ENCODE data around the gene DDX31.
A peak's percentile ranks its signal among the peaks of the same experiment; 100 is the strongest.

DDX31 gene

DNA sequence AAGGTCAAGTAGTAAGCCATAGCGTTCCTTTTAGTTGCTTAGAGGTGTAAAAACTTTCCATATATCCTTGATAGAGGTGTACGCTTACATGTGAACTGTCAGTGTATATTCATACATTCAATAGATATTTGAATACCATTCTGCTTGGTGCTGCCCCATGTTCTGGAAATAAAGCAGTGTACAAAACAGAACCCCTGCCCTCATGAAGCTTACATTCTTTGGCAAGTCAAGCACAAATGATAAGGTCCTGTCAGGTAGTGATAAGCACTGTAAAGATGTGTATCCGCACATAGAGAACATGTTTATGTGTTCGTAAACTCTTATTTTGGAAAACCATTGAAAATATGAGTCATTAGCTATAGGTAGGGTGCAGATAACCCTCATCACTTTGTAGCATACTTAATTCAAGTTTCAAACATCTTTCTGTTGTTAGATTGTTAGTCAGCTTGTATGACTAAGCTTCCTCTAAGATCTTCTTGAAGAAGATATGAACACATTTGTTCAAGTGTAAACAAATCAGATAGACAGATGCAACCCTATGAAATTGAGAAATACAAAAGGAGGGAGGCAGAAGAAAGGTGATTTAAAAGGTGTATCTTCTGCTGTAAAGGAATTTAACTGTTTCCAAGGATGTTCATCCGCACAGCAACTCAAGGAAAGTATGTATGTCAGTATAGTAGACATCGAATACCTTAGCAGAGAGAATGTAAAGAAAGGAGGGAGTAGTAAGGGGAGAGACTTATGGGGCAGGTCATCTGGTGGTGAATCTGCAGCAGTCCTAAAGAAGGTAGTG is 2.0 kb upstream of the DDX31 start:
- DNase-seq = no peak

DNA sequence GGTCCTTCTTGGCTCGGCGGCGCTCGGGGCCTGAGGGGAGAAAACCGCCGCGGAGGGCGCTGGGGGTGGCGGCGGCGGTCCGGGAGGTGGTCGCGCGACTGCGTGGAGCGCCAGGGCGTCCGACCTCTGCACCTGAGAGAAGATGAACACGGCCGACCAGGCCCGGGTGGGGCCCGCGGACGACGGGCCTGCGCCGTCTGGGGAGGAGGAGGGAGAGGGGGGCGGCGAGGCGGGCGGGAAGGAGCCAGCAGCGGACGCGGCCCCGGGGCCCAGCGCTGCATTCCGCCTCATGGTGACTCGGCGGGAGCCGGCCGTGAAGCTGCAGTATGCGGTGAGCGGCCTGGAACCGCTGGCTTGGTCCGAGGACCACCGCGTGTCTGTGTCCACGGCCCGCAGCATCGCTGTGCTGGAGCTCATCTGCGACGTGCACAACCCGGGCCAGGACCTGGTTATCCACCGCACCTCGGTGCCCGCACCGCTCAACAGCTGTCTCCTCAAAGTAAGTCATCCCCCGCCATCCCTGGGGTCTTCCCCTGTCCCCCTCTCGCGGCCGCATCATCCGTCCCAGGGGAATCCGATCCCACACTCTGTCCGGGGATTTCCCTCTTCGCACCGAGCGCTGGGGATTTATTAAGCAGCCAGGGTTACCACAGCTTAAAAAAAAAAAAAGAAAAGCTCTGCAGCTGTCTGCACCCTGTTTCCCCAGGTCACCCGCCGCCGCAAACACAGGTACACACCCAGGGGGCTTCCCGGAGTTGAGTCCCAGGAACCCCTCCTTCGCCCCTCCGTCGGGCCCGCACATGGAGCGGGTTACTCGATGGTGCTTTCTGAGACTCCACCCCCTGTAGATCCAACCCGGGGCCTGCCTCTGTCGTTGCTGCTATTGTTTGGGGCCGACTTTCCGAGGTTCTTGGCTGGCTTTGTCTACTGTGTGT is 941 bp upstream of the DDX31 start, which contains the start of gene GTF3C4:
TSS of gene GTF3C4 (plus strand) at position 8 of the 935 bp plus-strand sequence. CDS start at position 143, 135 bp downstream.
- peak; percentile 17 to 49 for DNase-seq

DNA sequence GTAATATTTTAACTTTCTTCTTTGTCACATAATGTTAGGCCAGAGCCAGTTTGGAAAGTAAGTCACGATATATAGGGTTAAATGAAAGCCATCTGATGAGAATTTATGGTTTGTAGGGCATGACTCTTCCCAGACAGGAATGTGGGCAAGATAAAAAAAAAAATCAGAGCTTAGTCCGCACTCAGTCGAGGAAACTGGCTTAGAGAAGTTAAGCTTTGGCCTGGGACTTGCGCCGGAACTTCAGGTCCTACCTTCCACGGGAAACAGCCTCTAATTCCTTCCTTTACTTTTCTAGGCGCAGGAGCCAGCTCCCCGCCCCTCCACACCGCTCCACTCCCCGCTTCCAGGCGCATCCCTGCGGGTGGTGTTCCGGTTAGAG is 475 bp downstream of the DDX31 start:
- peak; percentile 64 to 81 for DNase-seq

DNA sequence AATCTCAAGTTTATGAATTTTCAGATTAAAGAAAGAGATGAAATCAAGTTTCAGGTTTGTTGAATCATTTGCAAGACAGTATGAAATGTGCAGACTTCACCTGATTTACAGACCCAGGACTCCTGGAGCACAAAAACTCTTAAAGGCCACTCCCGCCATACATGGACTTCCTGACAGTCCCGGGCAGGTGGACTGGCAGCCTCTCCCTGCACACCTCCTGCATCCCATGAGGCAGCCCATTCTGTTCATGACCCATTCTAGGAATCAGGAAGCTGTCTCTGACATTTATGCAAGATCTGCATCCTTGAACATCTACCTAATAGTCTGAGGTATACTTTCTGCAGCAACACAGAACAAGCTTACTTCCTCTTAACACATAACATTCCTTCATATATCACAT is 5.9 kb downstream of the DDX31 start:
- no peak for DNase-seq

DNA sequence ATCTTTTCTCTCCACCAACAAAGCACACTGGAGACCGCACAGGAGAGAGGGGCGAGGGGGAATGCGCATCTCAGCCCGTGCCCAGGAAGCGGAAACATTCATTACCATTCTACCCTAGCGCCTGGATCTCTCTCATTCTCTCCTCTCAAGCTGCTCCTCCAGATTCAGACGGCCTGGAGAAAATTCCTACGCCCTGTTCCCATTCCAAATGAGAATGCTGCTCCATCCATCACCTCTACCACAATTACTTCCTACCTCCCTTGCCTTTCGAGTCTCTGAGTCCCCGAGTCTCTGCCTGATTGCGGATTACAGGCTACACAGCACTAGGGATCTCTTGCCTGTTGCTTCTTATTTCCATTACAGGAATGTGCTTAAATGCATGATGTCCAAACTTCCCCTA is 6.7 kb downstream of the DDX31 start:
- no peak for DNase-seq

DNA sequence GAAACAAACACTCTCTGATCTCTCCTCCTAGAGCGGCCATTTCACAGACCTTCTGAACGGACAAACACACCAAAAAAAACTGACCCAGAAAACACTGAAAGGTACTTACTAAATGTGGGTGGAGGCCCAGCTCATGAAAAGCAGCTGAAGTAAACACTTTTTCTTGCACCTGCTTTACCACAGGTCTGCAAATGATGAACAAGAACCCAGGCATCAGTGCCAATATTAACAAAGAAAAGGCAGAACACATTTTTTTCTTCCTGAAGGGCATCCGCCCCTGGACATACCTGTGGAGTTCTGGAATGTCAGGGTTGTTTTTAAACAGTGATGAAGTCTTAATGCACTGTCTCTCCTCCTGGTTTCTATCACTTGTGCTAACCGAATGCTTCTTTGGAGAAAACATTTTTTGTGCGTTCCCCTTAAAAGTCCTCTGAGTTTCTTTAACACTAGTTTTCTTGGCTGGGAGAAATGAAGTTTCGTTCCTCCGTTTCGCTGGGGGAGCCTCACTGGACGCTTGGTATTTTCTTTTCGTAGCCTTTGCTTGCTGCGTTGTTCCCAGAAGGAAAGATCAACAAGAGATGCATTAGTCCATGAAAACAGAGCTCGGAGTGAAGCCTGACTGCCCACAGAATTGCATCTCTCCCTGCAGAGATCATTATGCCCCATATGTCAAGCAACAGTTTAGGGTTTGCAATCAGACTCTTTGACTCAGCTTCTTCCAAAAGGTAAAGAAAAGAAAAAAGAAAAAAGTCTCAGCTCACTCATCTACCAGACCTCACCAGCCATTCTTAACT is 7.4 kb downstream of the DDX31 start:
- DNase-seq = no peak

DNA sequence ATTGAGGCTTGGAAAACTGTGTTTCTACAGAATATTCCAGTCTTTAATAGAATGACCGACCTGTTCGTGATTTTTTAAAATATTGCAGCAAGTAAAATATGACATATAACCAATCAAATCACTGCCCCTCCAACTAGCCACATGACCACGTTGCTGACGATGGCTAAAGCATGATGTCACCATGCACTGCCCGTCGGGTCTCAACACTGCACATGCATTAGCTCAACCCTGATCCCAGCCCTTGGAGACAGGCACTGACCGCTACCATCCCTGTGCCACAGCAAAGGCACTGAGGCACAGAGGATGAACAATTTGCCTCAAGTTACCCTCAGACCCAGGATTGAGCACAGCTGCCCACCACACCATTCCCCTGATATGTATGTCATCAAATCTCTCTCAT is 13.5 kb downstream of the DDX31 start:
- no peak for DNase-seq

DNA sequence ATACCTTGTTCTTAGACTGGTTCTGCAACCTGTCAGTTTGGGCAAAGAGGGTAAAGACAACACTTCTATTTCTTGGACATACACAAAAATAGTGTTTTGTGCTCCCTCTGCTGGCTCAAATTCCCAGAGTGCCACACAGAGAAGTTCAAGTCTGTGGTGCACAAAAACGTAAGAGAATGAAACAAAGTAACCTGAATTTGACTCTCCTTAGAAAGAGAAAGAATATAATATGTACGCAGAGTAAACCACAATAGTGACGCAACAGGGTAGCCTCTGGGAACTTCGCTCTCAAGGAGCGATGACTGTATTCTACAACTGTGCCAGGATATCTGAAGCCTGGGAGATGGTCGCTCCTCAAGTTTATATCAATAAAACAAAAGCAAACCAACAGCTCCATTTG is 18.5 kb downstream of the DDX31 start:
- peak in 1 of 2 experiments; percentile 25 for DNase-seq

DNA sequence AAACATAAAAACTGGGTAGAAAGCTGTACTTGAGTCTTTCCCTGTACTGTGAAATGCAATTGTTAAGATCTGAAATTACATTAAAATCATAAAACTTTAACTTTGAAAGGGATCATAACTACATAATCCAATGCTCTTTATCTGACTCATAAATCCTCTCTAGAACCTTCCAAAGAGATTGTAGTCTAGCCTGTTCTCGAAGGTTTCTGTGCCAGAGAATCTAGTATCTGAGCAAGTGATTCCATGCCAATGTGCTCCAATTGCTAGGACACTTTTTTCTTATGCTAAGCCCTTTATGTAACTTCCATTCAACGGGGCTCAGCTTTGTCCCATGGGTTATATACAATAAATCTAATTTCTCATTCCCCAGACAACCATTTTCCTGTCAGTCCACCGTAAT is 21.1 kb downstream of the DDX31 start:
- no peak for DNase-seq

DNA sequence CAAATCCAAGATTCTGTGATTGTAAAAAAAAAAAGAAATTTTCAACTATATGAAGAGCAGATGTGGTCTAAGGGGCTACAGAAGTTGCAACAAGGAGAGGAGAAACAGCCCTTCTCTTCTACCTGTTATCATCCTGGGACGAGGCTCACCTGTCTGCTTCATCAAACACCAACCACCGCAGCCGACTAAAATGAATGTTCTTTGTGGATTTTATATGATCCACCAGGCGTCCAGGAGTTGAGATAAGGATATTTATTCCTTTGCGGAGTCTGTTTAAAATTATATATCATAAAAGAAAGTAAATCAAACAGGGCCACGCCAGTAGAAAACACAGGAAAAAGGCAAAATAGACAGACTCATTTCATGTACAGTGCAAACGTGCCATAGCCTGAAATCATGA is 21.5 kb downstream of the DDX31 start:
- no peak for DNase-seq

DNA sequence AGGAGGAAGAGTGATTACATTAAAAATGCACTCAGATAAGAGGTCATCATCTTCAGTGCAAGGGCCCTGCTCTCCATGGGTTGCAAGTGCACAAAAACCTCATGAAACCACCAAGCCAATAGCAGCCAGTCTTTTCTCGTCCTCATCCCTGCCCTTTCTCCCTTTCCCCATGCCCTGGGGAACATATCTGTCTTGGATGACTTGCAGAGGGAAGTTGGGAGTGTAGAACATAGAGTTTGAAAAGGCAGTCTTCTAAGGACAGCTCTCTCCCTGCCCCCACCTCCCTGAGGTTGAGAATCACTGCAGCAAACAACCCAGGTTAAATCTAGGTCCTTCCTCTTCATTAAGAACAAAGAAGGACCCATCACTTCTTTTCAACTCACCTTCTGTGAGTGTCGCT is 22.0 kb downstream of the DDX31 start:
- DNase-seq = no peak

DNA sequence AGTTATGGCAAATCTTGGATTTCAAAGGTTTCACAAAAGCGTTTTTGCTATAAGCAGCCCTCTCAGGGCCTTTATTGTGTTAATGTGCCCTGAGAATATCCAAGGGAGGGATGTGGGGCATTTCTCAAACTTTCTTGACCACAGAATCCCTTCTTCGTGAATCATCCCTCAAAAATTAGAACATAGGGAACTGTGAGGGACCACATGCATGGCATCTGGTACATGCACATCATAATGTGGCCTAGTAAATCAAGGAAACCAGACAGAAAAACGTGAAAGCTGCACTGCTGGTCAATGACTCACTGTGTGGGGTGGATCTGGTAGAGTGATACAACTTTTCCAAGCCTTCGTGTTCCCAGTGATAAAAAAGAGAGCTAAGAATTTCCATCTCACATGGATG is 22.4 kb downstream of the DDX31 start:
- DNase-seq = no peak

DNA sequence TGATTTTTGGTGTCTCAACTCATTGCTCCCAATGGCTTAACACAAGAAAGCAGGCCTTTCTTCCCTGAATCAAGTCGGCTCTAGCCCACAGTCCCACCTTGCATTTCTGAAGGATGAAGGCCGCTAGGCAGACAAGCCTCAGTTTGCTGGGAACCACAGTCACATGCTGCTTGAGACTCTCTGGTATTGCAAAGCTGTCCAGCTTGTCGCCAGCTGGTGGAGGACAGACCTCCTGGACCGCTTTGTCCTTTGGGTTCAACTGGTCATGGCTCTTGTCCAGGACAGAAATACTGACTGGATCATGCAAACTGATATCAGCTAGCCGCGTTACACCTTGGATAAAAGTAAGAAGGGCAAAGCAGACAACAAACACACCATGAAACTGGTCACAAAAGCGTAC is 23.1 kb downstream of the DDX31 start:
- DNase-seq = no peak

DNA sequence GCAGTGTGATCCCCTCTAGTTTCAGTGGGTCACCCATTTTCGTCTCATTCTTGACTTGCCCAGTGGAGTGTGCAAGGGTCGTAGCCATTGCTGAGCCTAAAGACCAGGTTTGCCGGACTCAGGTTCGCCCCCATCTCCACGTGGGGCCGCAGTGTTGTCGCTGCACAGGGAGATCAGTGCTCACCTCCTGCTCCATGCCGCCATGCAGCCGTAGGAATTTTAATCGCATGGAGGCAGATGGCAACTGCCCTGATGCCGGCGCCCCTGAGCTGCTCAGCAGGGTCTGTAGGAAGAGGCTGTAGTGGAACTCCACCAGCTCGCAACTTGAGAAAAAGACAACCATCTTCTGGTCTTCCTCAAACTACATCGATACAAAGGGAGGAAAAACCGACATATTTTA is 24.1 kb downstream of the DDX31 start:
- DNase-seq = no peak

DNA sequence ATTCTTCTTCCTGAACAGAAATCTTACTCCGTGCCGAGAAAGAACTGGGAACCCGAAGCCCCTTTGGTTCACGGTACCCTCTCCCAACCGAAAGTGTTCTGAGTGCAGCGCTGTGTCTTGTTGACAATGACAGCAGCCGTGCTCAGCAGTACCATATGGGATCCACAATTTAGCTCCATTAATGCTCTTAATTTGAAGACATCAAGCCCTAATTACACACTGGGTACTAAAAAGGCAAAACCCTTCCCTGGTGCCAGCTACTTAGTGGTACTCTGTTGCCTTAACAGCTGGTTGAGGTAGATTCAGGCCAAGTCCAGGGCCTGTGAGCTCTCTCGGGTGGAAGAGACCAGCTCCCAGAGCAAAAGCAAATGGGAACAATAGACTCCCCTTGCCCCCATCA is 24.5 kb downstream of the DDX31 start:
- peak in 1 of 2 experiments; percentile 28 for DNase-seq

DNA sequence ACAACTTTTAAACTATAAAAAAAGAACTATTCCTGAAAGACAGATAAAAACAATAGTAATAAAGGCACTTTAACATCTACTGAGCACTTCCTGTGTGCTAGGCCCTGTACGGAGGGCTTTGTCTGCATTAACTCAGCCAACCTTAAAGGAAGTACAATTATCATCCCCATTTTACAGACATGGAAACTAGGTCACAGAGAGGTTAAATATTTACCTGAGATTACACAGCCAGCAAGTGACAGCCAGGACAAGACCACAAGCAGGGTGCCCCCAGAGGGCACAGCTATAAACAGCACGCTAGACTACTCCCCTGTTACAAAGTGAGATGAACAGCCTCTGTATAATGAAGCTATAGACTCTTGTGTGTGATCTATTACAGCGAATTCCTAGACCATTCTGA is 25.5 kb downstream of the DDX31 start:
- DNase-seq = no peak

DNA sequence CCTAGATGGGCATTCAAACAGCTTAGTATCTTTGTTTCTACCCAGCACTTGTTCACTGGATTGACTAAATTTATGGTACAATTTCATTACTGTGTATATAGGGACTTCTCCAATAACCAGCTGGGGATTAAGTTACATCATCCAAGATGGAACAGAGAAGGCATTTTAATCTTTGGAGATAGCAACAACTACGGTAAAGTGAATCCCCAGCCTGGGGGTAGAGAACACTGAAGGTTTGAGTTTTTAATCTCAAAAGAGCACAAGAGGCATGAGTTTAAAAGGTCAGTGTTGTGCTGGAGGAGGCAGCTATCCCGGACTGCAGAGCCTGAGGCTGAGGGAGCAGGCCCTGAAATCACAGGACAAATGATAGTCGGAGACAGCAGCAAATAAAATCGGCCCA is 28.6 kb downstream of the DDX31 start:
- no peak for DNase-seq

DNA sequence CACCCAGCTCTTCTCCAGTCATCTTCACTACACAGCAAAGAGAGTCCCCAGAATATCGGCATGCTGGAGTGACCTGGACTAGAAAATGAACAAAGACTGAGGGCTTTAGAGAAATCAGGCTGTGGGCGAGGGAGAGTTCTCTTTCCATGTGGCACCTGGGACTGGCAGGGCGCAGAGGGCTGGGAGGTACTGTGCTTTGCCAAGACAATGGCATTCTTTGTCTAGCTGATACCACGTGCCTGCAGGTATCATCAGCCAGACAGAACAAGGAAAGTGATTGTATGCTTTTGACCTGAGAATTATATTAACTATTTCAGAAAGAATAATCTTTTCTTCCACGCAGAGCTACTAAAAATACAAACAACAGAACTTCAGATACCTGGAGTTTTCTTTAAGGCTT is 30.5 kb downstream of the DDX31 start:
- no peak for DNase-seq

DNA sequence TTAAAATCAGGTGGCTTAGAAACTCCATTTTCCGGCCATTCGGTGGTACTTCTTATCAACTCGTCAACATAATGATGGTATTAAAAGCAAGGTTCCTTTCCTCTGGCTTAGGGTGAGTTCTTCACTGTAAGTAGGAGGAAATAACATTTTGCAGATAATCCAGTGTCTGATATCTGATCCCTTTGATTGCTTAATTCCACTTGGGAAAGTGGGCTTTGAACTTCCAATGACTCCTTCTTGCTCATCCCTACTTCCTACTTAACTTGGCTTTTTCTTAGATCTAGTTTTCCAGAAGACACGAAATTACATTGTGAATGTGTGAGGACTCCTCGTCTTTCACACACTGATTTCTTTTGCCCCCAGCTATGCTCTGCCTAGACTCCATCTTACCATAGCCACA is 31.5 kb downstream of the DDX31 start:
- DNase-seq = no peak

DNA sequence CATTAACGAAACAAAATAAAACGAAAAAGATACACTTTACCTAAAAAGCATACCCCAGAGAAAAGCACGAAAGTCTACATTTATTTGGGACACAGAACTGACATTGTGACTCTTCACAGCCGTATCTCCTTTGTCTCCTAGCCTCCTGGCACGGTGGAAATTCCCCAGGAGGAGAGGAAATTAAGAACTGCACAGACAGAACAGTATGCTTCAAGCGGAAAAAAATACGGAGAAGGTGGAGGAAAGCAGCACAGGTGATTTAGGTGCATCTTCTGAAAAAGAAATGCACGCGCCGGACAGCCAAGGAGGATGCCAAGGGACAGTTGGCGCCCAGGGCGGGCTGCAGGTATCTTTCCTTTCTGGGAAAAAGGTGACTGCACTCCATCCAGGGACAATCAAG is 32.0 kb downstream of the DDX31 start:
- DNase-seq = no peak

DNA sequence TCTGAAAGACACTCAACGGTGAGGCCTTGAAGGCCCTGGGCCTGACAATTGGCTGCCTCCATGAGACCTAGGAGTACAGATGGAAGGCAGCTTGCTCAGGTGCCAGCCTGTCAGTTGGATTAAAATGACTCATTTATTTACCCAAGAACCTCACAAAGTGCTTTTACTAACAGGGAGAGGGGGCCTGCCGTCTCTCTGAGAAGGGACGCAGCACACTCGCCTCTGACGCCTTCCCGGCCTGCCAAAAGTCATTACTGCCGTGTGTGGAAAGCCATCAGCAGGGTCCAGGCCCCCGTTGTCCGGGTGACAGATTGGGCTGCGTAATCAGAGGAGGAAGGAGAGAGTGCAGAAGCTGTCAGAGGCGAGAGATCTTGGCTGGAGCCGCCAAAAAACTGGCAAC is 32.4 kb downstream of the DDX31 start:
- DNase-seq = peak; percentile 89 to 96

DNA sequence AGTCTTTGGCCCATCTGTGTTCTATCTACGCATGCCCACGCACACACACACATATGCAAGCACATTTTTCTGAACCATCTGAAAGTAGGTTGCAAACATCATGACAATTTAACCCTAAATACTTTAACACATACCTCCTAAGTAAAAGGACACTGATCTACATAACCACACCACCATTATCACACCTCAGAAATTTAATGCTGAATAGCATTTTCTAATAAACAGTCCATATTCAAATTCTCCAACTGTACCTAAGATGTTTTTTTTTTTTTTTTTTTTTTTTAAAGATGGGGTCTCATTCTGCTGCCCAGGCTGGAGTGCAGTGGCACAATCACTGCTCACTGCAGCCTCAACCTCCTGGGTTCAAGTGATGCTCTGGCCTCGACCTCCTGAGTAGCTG is 35.5 kb downstream of the DDX31 start:
- DNase-seq = no peak

DNA sequence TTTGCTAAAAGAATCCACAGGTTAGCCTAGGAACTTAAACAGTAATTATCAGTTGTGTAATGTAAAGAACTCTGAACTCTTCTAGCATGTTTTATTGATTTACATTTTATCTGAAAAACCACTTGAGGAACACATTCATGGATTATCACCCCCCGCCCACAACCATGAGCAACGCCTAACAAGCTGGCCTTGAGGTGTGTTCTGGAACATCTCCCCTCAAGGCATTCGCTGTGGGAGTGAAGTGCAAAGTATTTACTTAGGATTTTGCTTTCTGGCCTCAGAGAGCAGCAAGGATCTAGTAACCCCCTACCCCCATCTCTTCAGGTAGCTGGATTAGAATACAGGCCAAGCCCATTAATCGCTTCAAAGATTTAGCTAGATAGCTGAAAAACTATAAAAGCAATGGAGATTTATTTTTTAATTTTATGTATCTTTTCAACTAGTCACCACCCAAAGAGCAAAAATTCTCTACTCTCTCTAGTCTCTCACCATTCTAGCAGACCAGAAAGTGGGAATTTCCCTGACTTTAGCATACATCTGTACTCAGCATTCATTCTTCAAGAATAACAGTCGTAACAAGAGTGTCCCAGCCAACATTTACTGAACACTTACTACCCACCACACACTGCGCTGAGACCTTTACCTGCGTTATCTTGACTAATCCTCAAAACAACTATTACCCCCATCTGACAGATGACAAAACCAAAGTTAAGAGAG is 37.2 kb downstream of the DDX31 start:
- DNase-seq = no peak
